BLaER1 (cell line): ENCODE measurements around the gene LRP6.

Experiments used
- H3K27ac ChIP-seq: shearing (Covaris generic); formaldehyde crosslinking; 2 replicates; pipeline ENCODE4 v1.8.1; 2022
- H3K27me3 ChIP-seq: shearing (Covaris generic); formaldehyde crosslinking; 2 replicates; pipeline ENCODE4 v1.8.1; 2022
- H3K36me3 ChIP-seq: shearing (Covaris generic); formaldehyde crosslinking; 2 replicates; pipeline ENCODE4 v1.8.1; 2022
- H3K4me1 ChIP-seq: shearing (Covaris generic); formaldehyde crosslinking; 2 replicates; pipeline ENCODE4 v1.8.1; 2022
- H3K4me2 ChIP-seq: shearing (Covaris generic); formaldehyde crosslinking; 2 replicates; pipeline ENCODE4 v1.8.1; 2022
- H3K4me3 ChIP-seq: shearing (Covaris generic); formaldehyde crosslinking; 2 replicates; pipeline ENCODE4 v1.8.1; 2022
- H3K9ac ChIP-seq: shearing (Covaris generic); formaldehyde crosslinking; 2 replicates; pipeline ENCODE4 v1.8.1; 2022
- H3K9me3 ChIP-seq: shearing (Covaris generic); formaldehyde crosslinking; 2 replicates; pipeline ENCODE4 v1.8.1; 2022
- H4K20me1 ChIP-seq: shearing (Covaris generic); formaldehyde crosslinking; 2 replicates; pipeline ENCODE4 v1.8.1; 2022
- Cebpa-rat ChIP-seq: shearing (Covaris generic); IDR thresholded peaks from 2 replicates; pipeline ENCODE4 v1.8.1; 2022

The LRP6 gene

GRCh38 chr12:12219664-12220063 is 47.2 kb downstream of the LRP6 start:
- H4K20me1 ChIP-seq: peaks cover 80% of the 10 kb centered on the region
- no peak overlapping the region for H3K27ac ChIP-seq
- H3K27me3 ChIP-seq: no peaks in the 10 kb centered on the region
- H3K4me2 ChIP-seq: no peak overlapping the region
- H3K4me1 ChIP-seq: peaks cover 32% of the 10 kb centered on the region
- peaks cover 16% of the 10 kb centered on the region; the same call in 1 of the 2 replicates for H3K9me3 ChIP-seq
- H3K4me3 ChIP-seq: no peak overlapping the region
- H3K9ac ChIP-seq: no peak overlapping the region
- TF ChIP-seq Cebpa-rat: no peak
- H3K36me3 ChIP-seq: no peaks in the 10 kb centered on the region

- peaks cover 12% of the 10 kb centered on the region; the same call in 1 of the 2 replicates for H3K9me3 ChIP-seq
- H3K4me3 ChIP-seq: no peak overlapping the region
- H3K4me2 ChIP-seq: no peak overlapping the region
- no peak overlapping the region for H3K9ac ChIP-seq
- no peak overlapping the region for H3K27ac ChIP-seq
- H3K27me3 ChIP-seq: no peaks in the 10 kb centered on the region
- H4K20me1 ChIP-seq: peaks cover 90% of the 10 kb centered on the region
- no peak for TF ChIP-seq Cebpa-rat
- peaks cover 32% of the 10 kb centered on the region for H3K4me1 ChIP-seq
- H3K36me3 ChIP-seq: no peaks in the 10 kb centered on the region
These were observed 49.9 kb downstream of the LRP6 start for GRCh38 chr12:12217018-12217359.

GRCh38 chr12:12216349-12217017 is 50.4 kb downstream of the LRP6 start:
- Histone ChIP-seq H3K36me3 (0 out of 2 replicates have a peak, but pooled peaks cover under 1% of the 10 kb centered on the region), H3K9me3 (peaks cover 12% of the 10 kb centered on the region; the same call in 1 of the 2 replicates), H4K20me1 (peaks cover 91% of the 10 kb centered on the region), H3K27me3 (no peaks in the 10 kb centered on the region), H3K4me1 (peaks cover 32% of the 10 kb centered on the region), H3K4me2 (no peak overlapping the region), H3K9ac (no peak overlapping the region), H3K4me3 (no peak overlapping the region), H3K27ac (no peak overlapping the region)
- no peak for TF ChIP-seq Cebpa-rat

GRCh38 chr12:12214635-12215131 is 52.2 kb downstream of the LRP6 start:
- TF ChIP-seq Cebpa-rat: no peak
- Histone ChIP-seq H3K9ac (no peak overlapping the region), H3K9me3 (peaks cover 8% of the 10 kb centered on the region; the same call in 1 of the 2 replicates), H3K4me3 (no peak overlapping the region), H3K36me3 (0 out of 2 replicates have a peak, but pooled peaks cover 3% of the 10 kb centered on the region), H3K27ac (no peak overlapping the region), H3K27me3 (no peaks in the 10 kb centered on the region), H4K20me1 (peaks cover 86% of the 10 kb centered on the region), H3K4me2 (no peak overlapping the region), H3K4me1 (peaks cover 32% of the 10 kb centered on the region)

- Histone ChIP-seq H3K9ac (no peak overlapping the region), H4K20me1 (peaks cover 86% of the 10 kb centered on the region), H3K27ac (no peak overlapping the region), H3K9me3 (0 out of 2 replicates have a peak, but pooled peaks cover 4% of the 10 kb centered on the region), H3K36me3 (0 out of 2 replicates have a peak, but pooled peaks cover 3% of the 10 kb centered on the region), H3K4me2 (no peak overlapping the region), H3K4me1 (peaks cover 30% of the 10 kb centered on the region), H3K4me3 (no peak overlapping the region), H3K27me3 (no peaks in the 10 kb centered on the region)
- no peak for TF ChIP-seq Cebpa-rat
These were observed 52.6 kb downstream of the LRP6 start for GRCh38 chr12:12214201-12214600.

GRCh38 chr12:12212769-12213168 is 54.1 kb downstream of the LRP6 start:
- Histone ChIP-seq H3K27ac (no peak overlapping the region), H3K4me1 (peaks cover 16% of the 10 kb centered on the region), H4K20me1 (peaks cover 84% of the 10 kb centered on the region), H3K27me3 (no peaks in the 10 kb centered on the region), H3K9ac (no peak overlapping the region), H3K4me3 (no peak overlapping the region), H3K36me3 (0 out of 2 replicates have a peak, but pooled peaks cover 3% of the 10 kb centered on the region), H3K4me2 (no peak overlapping the region), H3K9me3 (no peaks in the 10 kb centered on the region)
- TF ChIP-seq Cebpa-rat: no peak

GRCh38 chr12:12210983-12211382 is 55.9 kb downstream of the LRP6 start:
- H3K27ac ChIP-seq: no peak overlapping the region
- TF ChIP-seq Cebpa-rat: no peak
- H3K4me2 ChIP-seq: no peak overlapping the region
- H3K4me3 ChIP-seq: no peak overlapping the region
- H3K36me3 ChIP-seq: 0 out of 2 replicates have a peak, but pooled peaks cover 4% of the 10 kb centered on the region
- H3K4me1 ChIP-seq: 0 out of 2 replicates have a peak, but pooled peaks cover 5% of the 10 kb centered on the region
- no peaks in the 10 kb centered on the region for H3K27me3 ChIP-seq
- peaks cover 86% of the 10 kb centered on the region for H4K20me1 ChIP-seq
- no peak overlapping the region for H3K9ac ChIP-seq
- peaks cover 3% of the 10 kb centered on the region; the same call in 1 of the 2 replicates for H3K9me3 ChIP-seq

- H3K4me3 ChIP-seq: no peak overlapping the region
- no peaks in the 10 kb centered on the region for H3K27me3 ChIP-seq
- TF ChIP-seq Cebpa-rat: no peak
- no peak overlapping the region for H3K27ac ChIP-seq
- H3K36me3 ChIP-seq: 0 out of 2 replicates have a peak, but pooled peaks cover 7% of the 10 kb centered on the region
- H3K4me1 ChIP-seq: 0 out of 2 replicates have a peak, but pooled peaks cover 5% of the 10 kb centered on the region
- H3K9me3 ChIP-seq: peaks cover 3% of the 10 kb centered on the region; the same call in 1 of the 2 replicates
- no peak overlapping the region for H3K9ac ChIP-seq
- H4K20me1 ChIP-seq: peaks cover 87% of the 10 kb centered on the region
- H3K4me2 ChIP-seq: no peak overlapping the region
These were observed 56.4 kb downstream of the LRP6 start for GRCh38 chr12:12210416-12210815.

- H3K4me2 ChIP-seq: no peak overlapping the region
- H4K20me1 ChIP-seq: peaks cover 80% of the 10 kb centered on the region
- 0 out of 2 replicates have a peak, but pooled peaks cover 7% of the 10 kb centered on the region for H3K36me3 ChIP-seq
- no peaks in the 10 kb centered on the region for H3K4me1 ChIP-seq
- TF ChIP-seq Cebpa-rat: no peak
- no peak overlapping the region for H3K27ac ChIP-seq
- peaks cover 3% of the 10 kb centered on the region; the same call in 1 of the 2 replicates for H3K9me3 ChIP-seq
- H3K4me3 ChIP-seq: no peak overlapping the region
- no peaks in the 10 kb centered on the region for H3K27me3 ChIP-seq
- no peak overlapping the region for H3K9ac ChIP-seq
These were observed 57.2 kb downstream of the LRP6 start for GRCh38 chr12:12209675-12210074.

- Histone ChIP-seq H3K4me2 (no peak overlapping the region), H3K27me3 (no peaks in the 10 kb centered on the region), H3K9ac (no peak overlapping the region), H4K20me1 (peaks cover 74% of the 10 kb centered on the region), H3K36me3 (0 out of 2 replicates have a peak, but pooled peaks cover 7% of the 10 kb centered on the region), H3K4me3 (no peak overlapping the region), H3K4me1 (no peaks in the 10 kb centered on the region), H3K9me3 (peaks cover 3% of the 10 kb centered on the region; the same call in 1 of the 2 replicates), H3K27ac (no peak overlapping the region)
- TF ChIP-seq Cebpa-rat: no peak
These were observed 57.8 kb downstream of the LRP6 start for GRCh38 chr12:12209043-12209442.
